NK-92 (cell line): ENCODE data around the gene PPP2R5D.

Experiments
- DNase-seq: peaks from one replicate; lab custom pipeline; 2025; ENCODE audit not compliant: unreplicated experiment; lab: John Stamatoyannopoulos, UW

Gene PPP2R5D

GRCh38 chr6:43053545-43054205 lies 69.3 kb downstream of the PPP2R5D start, which contains the start of gene CUL7:
Gene CUL7 (minus strand): TSS chr6:43053851. CDS start chr6:43052788, 1,063 bp downstream.
- DNase-seq = peak; percentile 41

DNA sequence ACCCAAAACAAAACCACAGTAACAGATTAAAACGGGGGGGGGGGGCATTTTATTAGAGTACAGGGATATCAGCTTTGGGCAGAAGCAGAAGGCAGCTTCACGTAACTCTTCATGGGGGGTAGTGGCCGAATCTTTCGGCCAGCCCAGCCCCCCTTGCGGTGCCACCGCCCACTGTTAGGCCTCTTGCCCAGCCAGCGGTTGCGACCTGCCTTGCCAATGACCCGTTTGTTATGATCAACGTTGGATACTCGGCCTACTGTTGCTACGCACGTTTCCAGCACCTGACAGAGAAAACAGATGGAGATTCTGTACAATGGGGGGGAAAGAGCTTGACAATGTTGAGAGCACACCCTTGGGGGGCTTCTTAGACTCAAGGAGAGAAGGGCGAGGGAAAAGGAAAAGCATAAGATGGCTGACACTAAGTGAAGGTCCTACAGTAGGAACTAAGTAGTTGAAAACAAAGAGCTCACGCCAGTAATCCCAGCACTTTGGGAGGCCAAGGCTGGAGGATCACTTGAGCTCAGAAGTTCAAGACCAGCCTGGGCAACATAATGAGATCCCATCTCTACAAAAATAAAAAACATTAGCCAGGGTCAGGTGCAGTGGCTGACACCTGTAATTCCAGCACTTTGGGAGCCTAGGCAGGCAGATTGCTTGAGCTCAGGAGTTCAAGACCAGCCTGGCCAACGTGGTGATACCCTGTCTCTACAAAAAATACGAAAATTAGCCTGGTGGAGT lies 70.0 kb downstream of the PPP2R5D start:
- no peak for DNase-seq

- DNase-seq = no peak
These were observed 71.6 kb downstream of the PPP2R5D start for GRCh38 chr6:43055966-43056365.

GRCh38 chr6:43058531-43058930 lies 74.2 kb downstream of the PPP2R5D start:
- no peak for DNase-seq

DNA sequence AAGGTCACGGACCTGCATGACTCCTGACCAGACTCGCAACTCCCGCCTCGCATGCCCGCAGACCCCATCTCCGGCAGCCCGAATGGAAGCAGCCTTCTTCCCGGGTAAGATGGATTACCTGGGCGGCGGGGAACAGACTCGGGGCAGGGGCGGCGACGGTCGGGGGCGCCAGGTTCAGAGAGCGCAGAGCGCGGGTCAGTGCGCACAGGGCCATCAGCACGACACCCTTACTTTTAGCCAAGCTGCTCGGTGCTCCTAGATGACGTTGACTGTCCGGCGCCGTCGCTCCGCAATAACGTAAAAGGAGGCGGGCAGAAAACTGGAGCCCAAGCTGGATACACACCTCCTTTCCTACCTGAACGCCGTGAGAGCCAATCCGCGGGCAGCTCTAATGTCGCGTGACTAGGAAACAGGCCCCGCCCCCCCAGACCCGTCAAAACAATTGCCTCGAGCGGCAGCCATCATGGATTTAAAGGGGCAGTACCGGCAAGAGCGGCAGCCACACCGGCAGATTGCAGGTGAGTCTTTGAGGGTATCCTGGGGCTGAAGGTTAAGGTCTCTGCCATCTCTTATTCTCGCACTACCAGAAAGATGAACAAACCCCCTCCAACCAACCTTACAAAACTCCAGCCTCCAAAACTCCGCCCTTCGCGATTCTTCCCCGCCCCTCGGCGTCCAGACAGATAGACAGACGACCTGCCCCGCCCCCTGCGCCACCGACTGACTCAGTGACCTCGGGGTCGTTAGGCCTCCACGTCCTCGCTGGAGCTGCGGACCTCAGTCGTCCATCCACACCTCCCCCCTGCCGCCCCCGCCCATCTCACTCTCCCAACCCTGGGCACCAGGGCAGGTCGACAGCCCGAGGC lies 75.0 kb downstream of the PPP2R5D start, which contains the start of the genes KLC4 and MRPL2:
Gene KLC4 (plus strand): TSS at position 464 of the 866 bp plus-strand sequence. CDS start 1,705 bp downstream, outside the sequence.
Gene MRPL2 (minus strand): TSS at position 267 of the 866 bp plus-strand sequence. CDS start 53 bp downstream, at position 214.
- peak; percentile 90 for DNase-seq

GRCh38 chr6:43060034-43060754 lies 75.8 kb downstream of the PPP2R5D start:
- no peak for DNase-seq

- no peak for DNase-seq
These were observed 76.6 kb downstream of the PPP2R5D start for GRCh38 chr6:43060755-43061633.

GRCh38 chr6:43061861-43062260 lies 77.5 kb downstream of the PPP2R5D start:
- no peak for DNase-seq
